K562 (cell line): ENCODE measurements around the gene PRRG1. TPM values are rescaled to one million over a fixed set of nuclear protein-coding genes. Genes with fewer than 3 reads are reported as not detected.
A peak's percentile ranks its signal among the peaks of the same experiment; 100 is the strongest.

Experiments
- ATAC-seq: fragments of 200-7000 bp; cut with Tn5 transposase; 3 replicates; pipeline ENCODE4 v1.9.1; 2020; ENCODE audit warnings: moderate library complexity
- BruUV-seq: library from RNA; stranded (reverse); fragments of 400-500 nt; replicated peaks from 2 replicates; lab custom pipeline; 2021; lab: Mats Ljungman, UMichigan
- CTCF ChIA-PET: fragments of 300-600 bp; formaldehyde crosslinking; extraction: SDS; loops from one replicate; lab custom pipeline; 2021; ENCODE audit warnings: low intra/inter-chr PET ratio; lab: Yijun Ruan, JAX
- POLR2A ChIA-PET: fragments of 300-600, 350-650 bp; sonication (Branson Sonifier 250); formaldehyde crosslinking; extraction: SDS; loops from one replicate; lab custom pipeline; 2021; ENCODE audit warnings: antibody characterized with exemption, inconsistent platforms; lab: Yijun Ruan, JAX
- DNase-seq, 4 experiments: peaks; one replicate each; pipeline versions ENCODE4 v3.0.0 to v3.0.0-alpha.2; 2011 to 2018; ENCODE audit warnings: low spot score in 3 of 4, mixed read lengths in 3 of 4; ENCODE audit errors: extremely low read depth in 1 of 4
- FAIRE-seq: peaks from 2 replicates; lab custom pipeline; 2011; peaks lifted over from hg19 to GRCh38; lab: Jason Lieb, UNC
- H2AFZ ChIP-seq: 2 replicates; pipeline ENCODE4 v1.6.0; 2011; ENCODE audit warnings: low read depth, low read length, control low read depth, inconsistent platforms
- H3K27ac ChIP-seq: fragments of 200-600 bp; 3 replicates; pipeline ENCODE4 v1.8.0; 2011; ENCODE audit warnings: low read depth, mild to moderate bottlenecking, control low read depth, inconsistent platforms, low read length, moderate library complexity, mixed read lengths; ENCODE audit errors: extremely low read depth
- H3K27me3 ChIP-seq, 2 experiments: fragments of 300-600 bp in 1 of 2; 2 replicates in 1 of 2; 3 replicates in 1 of 2; pipeline versions ENCODE4 v1.6.0 to v1.8.0; 2011; ENCODE audit warnings: inconsistent platforms in 2 of 2, low read length in 2 of 2, mild to moderate bottlenecking in 1 of 2, mixed read lengths in 1 of 2, moderate library complexity in 1 of 2; ENCODE audit not compliant: control insufficient read depth in 2 of 2, insufficient read depth in 2 of 2
- H3K36me3 ChIP-seq: fragments of 300-600 bp; 3 replicates; pipeline ENCODE4 v1.8.0; 2011; ENCODE audit warnings: mild to moderate bottlenecking, low read length, inconsistent platforms; ENCODE audit not compliant: control insufficient read depth, insufficient read depth
- H3K4me1 ChIP-seq, 2 experiments: fragments of 200-600 bp in 1 of 2; replicated peaks in 1 of 2; 2 replicates in 1 of 2; 3 replicates in 1 of 2; pipeline versions ENCODE4 v1.5.1 to v1.8.0; 2011; ENCODE audit warnings: inconsistent platforms in 2 of 2, low read length in 2 of 2, mild to moderate bottlenecking in 1 of 2, mixed read lengths in 1 of 2, moderate library complexity in 1 of 2; ENCODE audit not compliant: control insufficient read depth in 2 of 2, insufficient read depth in 2 of 2
- H3K4me2 ChIP-seq: 2 replicates; pipeline ENCODE4 v1.6.1; 2011; ENCODE audit warnings: low read length, control low read depth, inconsistent platforms, mixed read lengths; ENCODE audit not compliant: insufficient read depth
- H3K4me3 ChIP-seq: fragments of 200-600 bp; sonication (generic), shearing (Covaris generic); 2 replicates; pipeline ENCODE4 v1.5.1; 2016; ENCODE audit warnings: control low read depth, inconsistent platforms
- H3K79me2 ChIP-seq: fragments of 200-600 bp; 3 replicates; pipeline ENCODE4 v1.8.0; 2011; ENCODE audit warnings: low read length, inconsistent platforms; ENCODE audit not compliant: control insufficient read depth, insufficient read depth
- H3K9ac ChIP-seq, 2 experiments: 2 replicates each; pipeline versions ENCODE4 v1.6.0 to v1.6.1; 2011; ENCODE audit warnings: low read depth in 2 of 2, low read length in 2 of 2, control low read depth in 1 of 2, inconsistent platforms in 1 of 2, mild to moderate bottlenecking in 1 of 2, mixed read lengths in 1 of 2; ENCODE audit not compliant: insufficient read depth in 1 of 2
- H3K9me1 ChIP-seq: one replicate; pipeline ENCODE4 v1.6.0; 2011; ENCODE audit warnings: inconsistent platforms, mild to moderate bottlenecking, low read length, moderate library complexity; ENCODE audit not compliant: control insufficient read depth, insufficient read depth
- H3K9me3 ChIP-seq: replicated peaks from 2 replicates; pipeline ENCODE4 v1.5.1; 2011; ENCODE audit warnings: low read depth, low read length, inconsistent platforms; ENCODE audit not compliant: control insufficient read depth, insufficient read depth
- H4K20me1 ChIP-seq: replicated peaks from 2 replicates; pipeline ENCODE4 v1.6.1; 2011; ENCODE audit warnings: low read length, inconsistent platforms, mixed read lengths; ENCODE audit not compliant: control insufficient read depth, insufficient read depth
- ATF6 ChIP-seq: sonication (generic); formaldehyde crosslinking; IDR thresholded peaks from 2 replicates; pipeline ENCODE4 v1.4.0; 2020; ENCODE audit warnings: mild to moderate bottlenecking, missing genetic modification reagents
- C11orf30 ChIP-seq: fragments of 450-650 bp; IDR thresholded peaks from 2 replicates; pipeline ENCODE4 v1.6.1; 2016; ENCODE audit warnings: low read depth, mild to moderate bottlenecking
- CHD1 ChIP-seq: fragments of 200-600 bp; sonication (generic); IDR thresholded peaks from one replicate; pipeline ENCODE4 v1.6.1; 2012; ENCODE audit warnings: mild to moderate bottlenecking, moderate library complexity, low read length, inconsistent platforms
- E2F4 ChIP-seq: sonication (generic); formaldehyde crosslinking; IDR thresholded peaks from 2 replicates; pipeline ENCODE4 v1.8.0; 2022; ENCODE audit warnings: mild to moderate bottlenecking, low read depth, missing genetic modification reagents
- HDAC6 ChIP-seq: IDR thresholded peaks from 2 replicates; pipeline ENCODE4 v1.6.1; 2012; ENCODE audit warnings: low read depth, mild to moderate bottlenecking, control low read depth, inconsistent platforms, low read length, moderate library complexity
- MAFF ChIP-seq: IDR thresholded peaks from 2 replicates; pipeline ENCODE4 v1.6.1; 2012; ENCODE audit warnings: low read length, improper control_type of control experiment
- RBM15 ChIP-seq: fragments of 200-400 bp; formaldehyde crosslinking; IDR thresholded peaks from 2 replicates; pipeline ENCODE4 v1.6.1; 2018; ENCODE audit warnings: mild to moderate bottlenecking, low read length, moderate library complexity; ENCODE audit not compliant: insufficient read depth
- SMARCA4 ChIP-seq: fragments of 450-650 bp; IDR thresholded peaks from 2 replicates; pipeline ENCODE4 v1.6.1; 2016
- ZNF263 ChIP-seq: sonication (generic); formaldehyde crosslinking; IDR thresholded peaks from 2 replicates; pipeline ENCODE4 v1.8.0; 2022; ENCODE audit warnings: mild to moderate bottlenecking, missing genetic modification reagents, borderline replicate concordance
- WGBS: fragments of 100-300 bp; shearing (Covaris generic); methylation state at CpG from one replicate; pipeline ENCODE4 v1.1.6; 2016; ENCODE audit warnings: low coverage, mixed read lengths; ENCODE audit not compliant: insufficient coverage; ENCODE audit errors: missing lambda C conversion rate; 5-methylcytosine and 5-hydroxymethylcytosine counted together
- in situ Hi-C: fragments of 300-500 bp; cut with MboI; formaldehyde crosslinking; loops from 4 replicates; pipeline ENCODE4 v1.15.0; 2018; ENCODE audit warnings: inconsistent platforms, mixed read lengths
- intact Hi-C: fragments of 100-400 bp; cut with micrococcal nuclease; formaldehyde crosslinking; loops from 2 replicates; pipeline ENCODE4 v1.14.2; 2022
- polyA plus RNA-seq, 8 experiments: library from polyadenylated mRNA; depleted of rRNA in 4 of 8; stranded (reverse) in 5 of 8; unstranded in 3 of 8; fragments of >200 nt; fragmentation: Nextera tagmentation in 2 of 8; fragmentation: Illumina TruSeq in 1 of 8; extraction: Ambion mirVana in 2 of 8; extraction: Trizol in 1 of 8; gene quantifications; 2 replicates each; pipeline versions ENCODE4 v1.2.1 to v1.2.3, GENCODE V29; 2011 to 2014; ENCODE audit warnings: inconsistent platforms in 1 of 8, missing spikeins in 1 of 8
- total RNA-seq, 7 experiments: library from RNA; depleted of rRNA in 6 of 7; stranded (reverse); fragments of >200 nt in 6 of 7; fragmentation: Illumina TruSeq in 2 of 7; extraction: Trizol in 2 of 7; gene quantifications; 2 replicates each; pipeline versions ENCODE4 v1.2.1 to v1.2.3, GENCODE V29; 2011 to 2021; ENCODE audit warnings: low replicate concordance in 1 of 7
- TF ChIP-seq, protein P1 (sequence below): sonication (generic); formaldehyde crosslinking; IDR thresholded peaks from 2 replicates; pipeline ENCODE4 v1.8.0; 2022; ENCODE audit warnings: missing genetic modification reagents, mild to moderate bottlenecking, borderline replicate concordance
- TF ChIP-seq, protein P2 (sequence below): fragments of 250-450 bp; sonication (Bioruptor Pico); IDR thresholded peaks from 2 replicates; pipeline ENCODE4 v1.4.0; 2020
- TF ChIP-seq, protein P3 (sequence below): fragments of 450-650 bp; formaldehyde crosslinking; IDR thresholded peaks from 2 replicates; pipeline ENCODE4 v1.4.0; 2022; ENCODE audit warnings: mild to moderate bottlenecking, moderate library complexity

PRRG1 gene
- total and polyA plus RNA-seq, 9 of the 15 experiments (the other 6 are each of a cell fraction or from before 2014, with no cell fraction given) = 1.7 to 11.8 (median 4.2) TPM

GRCh38 chrX:37357436-37357835 lies 8.3 kb downstream of the PRRG1 start (continued):
- TF ChIP-seq, protein P1, sequence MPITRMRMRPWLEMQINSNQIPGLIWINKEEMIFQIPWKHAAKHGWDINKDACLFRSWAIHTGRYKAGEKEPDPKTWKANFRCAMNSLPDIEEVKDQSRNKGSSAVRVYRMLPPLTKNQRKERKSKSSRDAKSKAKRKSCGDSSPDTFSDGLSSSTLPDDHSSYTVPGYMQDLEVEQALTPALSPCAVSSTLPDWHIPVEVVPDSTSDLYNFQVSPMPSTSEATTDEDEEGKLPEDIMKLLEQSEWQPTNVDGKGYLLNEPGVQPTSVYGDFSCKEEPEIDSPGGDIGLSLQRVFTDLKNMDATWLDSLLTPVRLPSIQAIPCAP = no peak

DNA sequence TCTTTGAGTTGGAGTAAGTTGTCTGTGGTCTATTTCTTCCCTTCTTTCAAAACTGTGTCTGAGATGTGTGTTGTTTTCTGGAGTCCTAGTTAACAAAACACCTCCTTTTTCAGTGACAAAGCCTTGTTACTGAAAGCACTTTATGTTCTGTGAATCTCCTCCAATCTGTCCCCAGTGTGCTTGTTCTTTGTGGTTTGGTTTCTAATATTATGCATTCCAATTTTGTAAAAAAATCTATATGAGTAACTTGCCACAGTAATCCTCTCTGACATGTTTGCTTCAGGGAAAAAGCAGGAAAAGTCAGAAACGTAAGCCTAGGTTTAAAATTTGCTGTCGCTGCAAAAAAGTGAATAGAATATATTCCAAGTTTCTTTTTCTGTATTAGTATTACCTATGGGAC lies 12.4 kb downstream of the PRRG1 start:
- Histone ChIP-seq H3K4me1 (no peaks in the 10 kb centered on the region), H4K20me1 (no peaks in the 10 kb centered on the region), H3K36me3 (no peaks in the 10 kb centered on the region), H3K27ac (no peak overlapping the region), H3K9ac (no peak overlapping the region), H3K4me2 (no peak overlapping the region), H3K9me3 (no peaks in the 10 kb centered on the region), H2AFZ (no peak overlapping the region), H3K9me1 (no peaks in the 10 kb centered on the region), H3K27me3 (no peaks in the 10 kb centered on the region), H3K4me3 (no peak overlapping the region), H3K79me2 (peaks cover 24% of the 10 kb centered on the region)
- 56% methylated on average over 2 of the region's 2 CpGs for WGBS
- TF ChIP-seq SMARCA4 (no peak), C11orf30 (0 out of 2 replicates have a peak, but pooled peaks have one; percentile 25), ATF6 (CRISPR knock-in tag) (no peak), MAFF (peak; percentile 16; the same call in 1 of the 2 replicates), E2F4 (no peak), HDAC6 (no peak), ZNF263 (CRISPR knock-in tag) (no peak), CHD1 (no peak), RBM15 (no peak)
- TF ChIP-seq, protein P2, sequence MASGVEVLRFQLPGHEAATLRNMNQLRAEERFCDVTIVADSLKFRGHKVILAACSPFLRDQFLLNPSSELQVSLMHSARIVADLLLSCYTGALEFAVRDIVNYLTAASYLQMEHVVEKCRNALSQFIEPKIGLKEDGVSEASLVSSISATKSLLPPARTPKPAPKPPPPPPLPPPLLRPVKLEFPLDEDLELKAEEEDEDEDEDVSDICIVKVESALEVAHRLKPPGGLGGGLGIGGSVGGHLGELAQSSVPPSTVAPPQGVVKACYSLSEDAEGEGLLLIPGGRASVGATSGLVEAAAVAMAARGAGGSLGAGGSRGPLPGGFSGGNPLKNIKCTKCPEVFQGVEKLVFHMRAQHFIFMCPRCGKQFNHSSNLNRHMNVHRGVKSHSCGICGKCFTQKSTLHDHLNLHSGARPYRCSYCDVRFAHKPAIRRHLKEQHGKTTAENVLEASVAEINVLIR (CRISPR knock-in tag) = no peak
- TF ChIP-seq, protein P3, sequence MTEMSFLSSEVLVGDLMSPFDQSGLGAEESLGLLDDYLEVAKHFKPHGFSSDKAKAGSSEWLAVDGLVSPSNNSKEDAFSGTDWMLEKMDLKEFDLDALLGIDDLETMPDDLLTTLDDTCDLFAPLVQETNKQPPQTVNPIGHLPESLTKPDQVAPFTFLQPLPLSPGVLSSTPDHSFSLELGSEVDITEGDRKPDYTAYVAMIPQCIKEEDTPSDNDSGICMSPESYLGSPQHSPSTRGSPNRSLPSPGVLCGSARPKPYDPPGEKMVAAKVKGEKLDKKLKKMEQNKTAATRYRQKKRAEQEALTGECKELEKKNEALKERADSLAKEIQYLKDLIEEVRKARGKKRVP = no peak
- no TSS peak for BruUV-seq
- in situ Hi-C loops (no loop called here), intact Hi-C loops (no loop called here)
- DNase-seq (no peak), FAIRE-seq (no peak), ATAC-seq (no peak)
- POLR2A ChIA-PET = no interaction called here
- CTCF ChIA-PET = no interaction called here
